ENCODE data around the gene TMPRSS5. TPM values are rescaled to one million over a fixed set of nuclear protein-coding genes. Genes with fewer than 3 reads are reported as not detected.

Gene TMPRSS5
- total RNA-seq, 4 donors from 2014 or later, result 1.2 to 4.9 (median 1.8) TPM

- no peak for DNase-seq (ENCODE audit: low spot score in 2 of 2)
- Histone ChIP-seq H3K9me3 (no peaks in the 10 kb centered on the region), H3K27ac (no peak overlapping the region), H3K4me1 (no peaks in the 10 kb centered on the region), H3K36me3 (no peaks in the 10 kb centered on the region), H3K27me3 (no peaks in the 10 kb centered on the region), H3K4me3 (no peak overlapping the region)
- TF ChIP-seq POLR2A (IDR thresholded peaks at IDR 0.05), result no peak
- TF ChIP-seq CTCF (IDR thresholded peaks at IDR 0.05), result no peak
- no peak for TF ChIP-seq POLR2AphosphoS5 (IDR thresholded peaks at IDR 0.05)
- no peak for TF ChIP-seq EP300 (IDR thresholded peaks at IDR 0.05)
- 92% methylated on average over 5 of the region's 5 CpGs for WGBS
Observed at GRCh38 chr11:113655771-113656170, 50.3 kb downstream of the TMPRSS5 start.

- Histone ChIP-seq H3K4me1 (no peaks in the 10 kb centered on the region), H3K4me3 (no peak overlapping the region), H3K36me3 (no peaks in the 10 kb centered on the region), H3K27ac (no peak overlapping the region), H3K9me3 (no peaks in the 10 kb centered on the region), H3K27me3 (no peaks in the 10 kb centered on the region)
- no peak for DNase-seq (ENCODE audit: low spot score in 2 of 2)
- WGBS, result 84% methylated on average over 5 of the region's 5 CpGs
- TF ChIP-seq EP300 (IDR thresholded peaks at IDR 0.05) (no peak), POLR2A (IDR thresholded peaks at IDR 0.05) (no peak), POLR2AphosphoS5 (IDR thresholded peaks at IDR 0.05) (no peak), CTCF (IDR thresholded peaks at IDR 0.05) (no peak)
Observed at GRCh38 chr11:113651023-113651422, 55.1 kb downstream of the TMPRSS5 start.

- WGBS, result 88% methylated on average over 17 of the region's 20 CpGs
- Histone ChIP-seq H3K9me3 (no peaks in the 10 kb centered on the region), H3K36me3 (no peaks in the 10 kb centered on the region), H3K27ac (no peak overlapping the region), H3K27me3 (peaks cover 2% of the 10 kb centered on the region), H3K4me1 (no peaks in the 10 kb centered on the region), H3K4me3 (no peak overlapping the region)
- no peak for DNase-seq (ENCODE audit: low spot score in 2 of 2)
- no peak for TF ChIP-seq POLR2A (IDR thresholded peaks at IDR 0.05)
- TF ChIP-seq POLR2AphosphoS5 (IDR thresholded peaks at IDR 0.05), result no peak
- TF ChIP-seq CTCF (IDR thresholded peaks at IDR 0.05), result no peak
- TF ChIP-seq EP300 (IDR thresholded peaks at IDR 0.05), result no peak
Observed at GRCh38 chr11:113649311-113649710, 56.8 kb downstream of the TMPRSS5 start.

GRCh38 chr11:113647856-113648255 lies 58.3 kb downstream of the TMPRSS5 start:
- H3K36me3 ChIP-seq, result no peaks in the 10 kb centered on the region
- peaks cover 3% of the 10 kb centered on the region for H3K27me3 ChIP-seq
- DNase-seq (ENCODE audit: low spot score in 2 of 2), result no peak
- H3K9me3 ChIP-seq, result no peaks in the 10 kb centered on the region
- H3K4me1 ChIP-seq, result no peaks in the 10 kb centered on the region
- no peak for TF ChIP-seq POLR2A (IDR thresholded peaks at IDR 0.05)
- TF ChIP-seq CTCF (IDR thresholded peaks at IDR 0.05), result no peak
- no peak for TF ChIP-seq POLR2AphosphoS5 (IDR thresholded peaks at IDR 0.05)
- no peak for TF ChIP-seq EP300 (IDR thresholded peaks at IDR 0.05)
- 93% methylated on average over 4 of the region's 4 CpGs for WGBS
- no peak overlapping the region for H3K27ac ChIP-seq
- H3K4me3 ChIP-seq, result no peak overlapping the region

- 55% methylated on average over 3 of the region's 3 CpGs for WGBS
- no peak for DNase-seq (ENCODE audit: low spot score in 2 of 2)
- no peaks in the 10 kb centered on the region for H3K4me1 ChIP-seq
- peaks cover 3% of the 10 kb centered on the region for H3K27me3 ChIP-seq
- H3K27ac ChIP-seq, result no peak overlapping the region
- no peak for TF ChIP-seq POLR2A (IDR thresholded peaks at IDR 0.05)
- no peak for TF ChIP-seq EP300 (IDR thresholded peaks at IDR 0.05)
- TF ChIP-seq POLR2AphosphoS5 (IDR thresholded peaks at IDR 0.05), result no peak
- no peak for TF ChIP-seq CTCF (IDR thresholded peaks at IDR 0.05)
- no peaks in the 10 kb centered on the region for H3K36me3 ChIP-seq
- H3K9me3 ChIP-seq, result no peaks in the 10 kb centered on the region
- H3K4me3 ChIP-seq, result no peak overlapping the region
Observed at GRCh38 chr11:113647108-113647507, 59.0 kb downstream of the TMPRSS5 start.

Data from suprapubic skin (tissue), 4 donors.